Measurements from ENCODE around the gene NUTM2D.
"Not testable (repeated sequence)": the region's sequence is repeated elsewhere in the genome, so short reads cannot be mapped to it uniquely, and the experiment has no call there.

The NUTM2D gene

DNA sequence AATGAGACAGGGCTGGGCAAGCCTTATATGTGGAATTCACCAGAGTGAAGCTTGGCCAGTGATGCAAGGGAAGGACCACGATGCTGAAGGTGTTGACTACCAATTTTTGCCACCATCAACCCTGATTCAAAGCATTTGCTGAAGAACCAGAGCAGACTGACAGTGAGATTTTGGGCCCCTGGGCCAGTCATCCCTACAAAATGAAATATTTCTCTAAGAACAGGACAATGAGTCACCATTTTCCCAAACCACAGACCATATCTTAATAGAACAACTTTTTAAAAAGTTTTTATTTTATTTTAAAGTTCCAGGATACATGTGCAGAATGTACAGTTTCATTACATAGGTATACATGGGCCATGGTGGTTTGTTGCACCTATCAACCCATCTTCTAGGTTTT lies 16.5 kb downstream of the NUTM2D start:
- DNase-seq = not testable (repeated sequence)

- DNase-seq = not testable (repeated sequence)
These were observed 21.6 kb downstream of the NUTM2D start for GRCh38 chr10:87379115-87379514.

GRCh38 chr10:87383149-87383857 lies 25.8 kb downstream of the NUTM2D start:
- not testable (repeated sequence) for DNase-seq

DNA sequence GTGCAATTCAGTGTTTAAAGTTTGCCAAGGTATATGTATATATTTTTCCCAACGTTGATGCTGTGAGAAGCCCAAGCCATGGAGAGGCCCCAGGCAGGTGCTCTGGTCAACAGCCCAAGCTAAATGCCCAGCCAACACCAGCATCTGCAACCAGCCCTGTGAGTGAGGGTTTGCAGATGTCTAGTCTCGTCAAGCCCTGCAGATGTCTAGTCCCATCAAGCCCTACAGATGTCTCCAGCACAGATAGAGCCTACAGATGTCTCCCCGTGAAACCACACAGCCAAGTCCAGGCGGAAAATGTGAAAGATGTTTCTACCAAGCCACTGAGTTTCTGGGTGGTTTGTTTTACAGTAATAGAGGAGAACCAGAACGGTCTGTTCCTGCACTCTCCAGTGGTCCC lies 26.7 kb downstream of the NUTM2D start:
- DNase-seq = not testable (repeated sequence)

DNA sequence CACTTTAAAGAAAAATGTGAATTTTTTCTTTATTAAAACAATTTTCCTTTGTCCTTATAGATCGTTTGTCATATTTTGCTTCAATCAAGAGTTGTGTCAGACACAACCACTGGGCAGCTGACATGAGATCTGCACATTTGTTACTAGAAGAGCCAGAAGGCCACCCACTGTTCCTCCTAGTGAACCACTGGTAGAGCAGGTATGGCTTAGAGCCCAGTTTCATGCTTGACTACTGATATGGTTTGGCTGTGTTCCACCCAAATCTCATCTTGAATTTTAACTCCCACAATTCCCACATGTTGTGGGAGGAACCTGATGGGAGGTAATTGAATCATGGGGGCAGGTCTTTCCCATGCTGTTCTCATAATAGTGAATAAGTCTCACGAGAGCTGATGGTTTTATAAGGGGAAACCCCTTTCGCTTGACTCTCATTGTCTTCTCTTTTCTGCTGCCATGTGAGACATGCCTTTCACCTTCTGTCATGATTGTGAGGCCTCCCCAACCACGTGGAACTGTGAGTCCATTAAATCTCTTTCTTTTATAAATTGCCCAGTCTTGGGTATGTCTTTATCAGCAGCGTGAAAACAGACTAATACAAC lies 28.3 kb downstream of the NUTM2D start:
- DNase-seq = not testable (repeated sequence)

DNA sequence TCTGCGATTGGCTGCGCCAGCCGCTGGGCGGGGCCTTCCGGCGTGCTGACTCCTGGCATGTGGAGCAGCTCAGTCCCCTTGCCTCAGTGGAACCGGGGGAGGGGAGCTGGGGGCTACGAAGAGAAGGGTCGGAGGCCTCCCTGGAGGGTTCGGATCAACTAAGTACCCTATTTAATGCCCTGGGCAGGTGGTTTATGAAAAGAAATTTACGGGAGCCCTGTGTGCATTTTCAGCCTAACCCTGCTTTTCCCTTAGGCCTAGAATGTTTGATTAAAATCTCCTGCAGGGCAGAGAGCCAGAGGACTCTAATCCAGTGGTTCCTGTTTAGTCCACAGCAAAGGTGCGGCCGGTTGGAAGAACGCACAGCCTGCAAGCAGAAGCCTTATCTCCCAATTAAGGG lies 33.8 kb downstream of the NUTM2D start:
- DNase-seq = not testable (repeated sequence)

DNA sequence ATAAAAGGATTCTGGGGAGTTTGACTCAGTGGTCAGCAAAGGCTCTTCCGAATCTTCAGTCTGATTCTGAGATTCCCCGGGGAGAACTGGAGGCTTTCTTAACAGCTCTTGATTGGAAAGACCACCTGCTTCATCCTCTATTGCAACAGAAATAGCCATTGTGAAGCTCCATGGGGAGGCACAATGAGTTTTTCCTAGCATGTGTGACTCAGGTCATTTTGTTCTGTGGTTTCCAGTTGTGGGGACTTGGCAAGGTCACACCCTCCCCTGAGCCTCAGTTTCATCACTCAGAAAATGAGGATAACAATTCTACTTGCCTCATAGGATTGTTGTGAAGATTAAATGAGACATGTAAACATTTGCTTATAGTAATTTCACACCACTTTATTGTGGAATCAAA lies 38.7 kb downstream of the NUTM2D start:
- DNase-seq = not testable (repeated sequence)

GRCh38 chr10:87398436-87398835 lies 40.9 kb downstream of the NUTM2D start:
- DNase-seq = not testable (repeated sequence)

DNA sequence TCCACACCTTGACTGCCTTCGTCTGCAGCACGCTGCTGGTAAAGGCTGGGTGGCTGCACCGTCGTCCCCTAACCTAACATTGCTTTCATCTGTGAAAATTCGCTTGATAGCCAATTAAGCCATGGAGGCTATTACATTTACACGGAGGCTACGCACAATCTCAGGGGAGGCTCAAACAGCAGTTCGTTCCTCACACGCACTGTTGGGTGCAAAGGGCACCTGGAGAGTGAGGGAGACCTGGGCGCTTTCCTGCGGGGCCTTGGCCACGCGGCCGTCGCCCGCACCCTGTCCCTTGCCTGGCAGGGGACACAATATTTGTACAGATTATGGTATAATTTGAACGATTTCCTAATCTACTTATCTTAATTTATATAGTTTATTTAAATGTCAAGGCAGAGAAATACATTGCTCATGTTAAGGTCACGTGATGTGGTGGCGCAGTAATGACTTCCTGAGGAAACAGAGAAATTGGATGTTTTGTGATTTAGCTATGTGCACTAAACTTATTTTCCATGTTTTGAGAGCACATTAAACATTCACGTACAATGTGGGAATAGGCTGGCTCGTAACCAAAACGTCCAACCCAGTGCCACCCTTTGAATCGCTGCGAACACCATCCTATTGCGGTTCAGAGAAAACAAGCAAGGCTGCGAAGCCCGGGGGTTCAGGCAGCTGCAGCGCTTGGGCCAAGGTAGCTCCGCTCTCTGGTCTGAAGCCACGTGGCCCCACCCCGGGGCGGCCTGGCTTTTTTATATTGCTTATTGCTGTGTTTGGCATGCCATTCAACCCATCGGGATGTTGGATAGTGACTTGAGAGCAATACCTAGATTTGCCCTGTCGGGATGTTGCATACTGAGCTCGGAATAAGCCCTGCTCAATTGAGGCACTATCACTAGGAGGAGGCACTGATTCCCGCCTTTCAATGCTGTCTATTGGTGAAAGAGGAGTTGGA lies 50.2 kb downstream of the NUTM2D start:
- DNase-seq = not testable (repeated sequence)

GRCh38 chr10:87413921-87414320 lies 56.4 kb downstream of the NUTM2D start:
- not testable (repeated sequence) for DNase-seq

Measured in DMS153 (cell line).